Esophagus squamous epithelium (tissue), 5 donors: ENCODE measurements around the gene OR7A5. TPM values are rescaled to one million over a fixed set of nuclear protein-coding genes. Genes with fewer than 3 reads are reported as not detected.
"Not testable (repeated sequence)": the region's sequence is repeated elsewhere in the genome, so short reads cannot be mapped to it uniquely, and the experiment has no call there.

Source experiments
- DNase-seq: peaks from one replicate; lab custom pipeline; 2025; lab: John Stamatoyannopoulos, UW
- H3K27ac ChIP-seq, 4 donors: fragments of 200-600 bp; sonication (generic); one replicate each; pipeline ENCODE4 v1.5.1; 2016 to 2019; ENCODE audit warnings: mild to moderate bottlenecking in 1 of 4
- H3K27me3 ChIP-seq, 4 donors: fragments of 200-600 bp; sonication (generic); 1 replicate in 3 of 4; 2 replicates in 1 of 4; pipeline versions ENCODE4 v1.5.1 to v1.6.0; 2017 to 2021; ENCODE audit warnings: antibody characterized with exemption in 1 of 4
- H3K36me3 ChIP-seq, 3 donors: fragments of 200-600 bp; sonication (generic); one replicate each; pipeline ENCODE4 v1.5.1; 2016 to 2019
- H3K4me1 ChIP-seq, 3 donors: fragments of 200-600 bp; sonication (generic); one replicate each; pipeline ENCODE4 v1.5.1; 2017 to 2019
- H3K4me3 ChIP-seq, 4 donors: fragments of 200-600 bp; sonication (generic); 1 replicate in 3 of 4; 2 replicates in 1 of 4; pipeline ENCODE4 v1.5.1; 2016 to 2019; ENCODE audit warnings: mild to moderate bottlenecking in 2 of 4, moderate library complexity in 1 of 4
- H3K9me3 ChIP-seq, 3 donors: fragments of 200-600 bp; sonication (generic); one replicate each; pipeline ENCODE4 v1.5.1; 2016 to 2019
- CTCF ChIP-seq, 6 experiments: fragments of 450-650 bp in 4 of 6; fragments of 200-600 bp in 2 of 6; sonication (generic) in 2 of 6; IDR thresholded peaks; one replicate each; pipeline ENCODE4 v1.5.1; 2016 to 2019; ENCODE audit warnings: antibody characterized with exemption in 6 of 6, mild to moderate bottlenecking in 4 of 6, moderate library complexity in 4 of 6
- POLR2A ChIP-seq, 4 donors: fragments of 450-650 bp; IDR thresholded peaks; one replicate each; pipeline ENCODE4 v1.6.1; 2017; ENCODE audit warnings: antibody characterized with exemption in 4 of 4, mild to moderate bottlenecking in 4 of 4, moderate library complexity in 3 of 4
- WGBS, 2 donors: methylation state at CpG; one replicate each; pipeline ENCODE4 v1.1.5; 2018; 5-methylcytosine and 5-hydroxymethylcytosine counted together
- intact Hi-C: fragments of 100-400 bp; cut with DNase I; formaldehyde crosslinking; loops from one replicate; pipeline ENCODE4 v1.15.0; 2022
- total RNA-seq, 4 donors: library from RNA; depleted of rRNA; stranded (reverse); fragments of >200 nt; gene quantifications; one replicate each; pipeline ENCODE4 v1.1.0, GENCODE V29; 2016
- donor health status: DM: yes; HTN: yes; CAD: no.

OR7A5 gene
- total RNA-seq, 4 donors from 2014 or later = 0.38 TPM; not detected in 3

- no peak overlapping the region for H3K4me3 ChIP-seq
- no peaks in the 10 kb centered on the region for H3K9me3 ChIP-seq
- DNase-seq = no peak
- H3K27ac ChIP-seq = no peak overlapping the region
- peaks cover 0 to 11% (median 4%) of the 10 kb centered on the region in 3 donors for H3K4me1 ChIP-seq
- H3K27me3 ChIP-seq = peaks cover 0 to 27% (median 0%) of the 10 kb centered on the region in 4 donors
- 10 to 16% methylated on average over 11 to 13 of the region's 18 CpGs for WGBS, 2 donors
- no peaks in the 10 kb centered on the region for H3K36me3 ChIP-seq
- TF ChIP-seq POLR2A (IDR thresholded peaks at IDR 0.05) (no peak), CTCF (IDR thresholded peaks at IDR 0.05) (peak; percentile 39 to 78 (median 58))
- intact Hi-C loops = no loop called here
Measured at GRCh38 chr19:14786421-14786851, 48.5 kb downstream of the OR7A5 start.

DNA sequence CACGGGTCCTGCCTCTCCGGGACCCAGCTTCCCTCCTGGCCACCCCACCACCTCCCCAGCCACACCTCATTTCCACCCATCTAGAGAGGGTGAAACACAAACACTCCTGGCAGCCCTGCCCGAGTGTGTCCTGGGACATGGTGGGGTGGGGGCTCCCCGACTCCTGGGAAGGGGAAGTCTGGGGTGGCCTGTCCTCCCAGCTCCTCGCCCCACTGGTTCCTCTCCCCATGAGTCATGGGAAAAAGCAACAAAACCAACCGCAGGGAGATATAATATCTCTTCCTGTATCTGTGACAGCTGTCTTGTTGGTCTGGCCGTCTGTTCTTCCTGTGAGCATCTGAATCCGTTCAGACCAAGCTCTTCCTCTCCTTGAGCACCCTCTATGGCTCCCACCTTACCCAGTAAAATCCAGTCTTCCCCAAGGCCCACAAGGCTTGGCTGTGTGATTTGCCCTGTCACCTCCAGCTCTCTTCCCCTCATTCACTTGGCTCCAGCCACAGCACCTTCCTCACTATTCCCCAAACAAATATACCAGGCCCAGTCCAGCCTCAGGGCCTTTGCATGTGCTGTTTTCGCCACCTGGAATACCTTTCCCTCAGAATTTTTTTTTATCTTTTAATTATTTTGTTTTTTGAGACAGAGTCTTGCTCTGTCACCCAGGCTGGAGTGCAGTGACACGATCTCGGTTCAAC lies 49.7 kb downstream of the OR7A5 start:
- H3K9me3 ChIP-seq, intact Hi-C loops, H3K4me3 ChIP-seq, H3K36me3 ChIP-seq, DNase-seq: not testable (repeated sequence)
- Histone ChIP-seq H3K27me3 (peaks cover 0 to 32% (median 0%) of the 10 kb centered on the region in 4 donors), H3K27ac (peak overlapping the region in 2 of 4 donors; percentile 21 to 42), H3K4me1 (peaks cover 0 to 11% (median 4%) of the 10 kb centered on the region in 3 donors)
- WGBS, 2 donors = 45 to 48% methylated on average over 6 of the region's 11 CpGs

- H3K9me3 ChIP-seq, DNase-seq, intact Hi-C loops, H3K4me3 ChIP-seq, H3K36me3 ChIP-seq: not testable (repeated sequence)
- WGBS, 2 donors = 36 to 43% methylated on average over 8 to 10 of the region's 10 CpGs
- H3K27me3 ChIP-seq = peaks cover 0 to 37% (median 0%) of the 10 kb centered on the region in 4 donors
- peaks cover 0 to 11% (median 4%) of the 10 kb centered on the region in 3 donors for H3K4me1 ChIP-seq
- peak overlapping the region in 2 of 4 donors; percentile 21 to 42 for H3K27ac ChIP-seq
Measured at GRCh38 chr19:14784730-14785101, 50.3 kb downstream of the OR7A5 start.

DNA sequence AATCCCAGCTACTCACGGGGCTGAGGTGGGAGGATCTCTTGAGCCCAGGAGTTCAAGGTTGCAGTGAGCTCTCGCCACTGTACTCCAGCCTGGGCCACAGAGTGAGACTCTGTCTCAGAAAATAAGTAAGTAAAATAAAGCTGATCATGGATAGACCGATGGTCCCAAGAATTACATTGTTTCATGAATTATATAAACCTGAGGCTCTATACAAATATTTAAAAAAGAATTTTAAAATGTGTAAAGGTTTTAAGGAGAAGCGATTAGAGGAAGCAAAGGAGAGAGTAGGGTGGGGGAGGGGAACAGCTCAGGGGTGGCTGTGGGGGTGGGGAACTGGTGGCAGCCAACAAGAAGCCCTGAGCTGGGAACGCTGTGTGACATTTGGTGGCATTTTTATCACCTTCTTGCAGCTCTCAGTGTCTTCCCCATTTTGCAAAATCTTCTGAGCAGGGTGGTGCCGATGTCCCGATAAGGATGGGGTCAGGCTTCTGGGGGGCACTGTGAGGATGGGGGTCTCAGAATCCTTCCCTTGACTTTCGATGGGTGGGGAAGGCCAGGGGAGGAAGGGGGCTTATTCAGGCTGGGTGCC lies 51.5 kb downstream of the OR7A5 start:
- Histone ChIP-seq H3K4me1 (peaks cover 0 to 11% (median 4%) of the 10 kb centered on the region in 3 donors), H3K27me3 (peaks cover 0 to 49% (median 0%) of the 10 kb centered on the region in 4 donors), H3K27ac (peak overlapping the region in 2 of 4 donors; percentile 5 to 46)
- WGBS, 2 donors = 53 to 66% methylated on average over 7 of the region's 8 CpGs
- H3K9me3 ChIP-seq, H3K36me3 ChIP-seq, H3K4me3 ChIP-seq, intact Hi-C loops, DNase-seq: not testable (repeated sequence)

GRCh38 chr19:14782626-14783409 lies 52.2 kb downstream of the OR7A5 start:
- DNase-seq = no peak
- peaks cover 0 to 55% (median 0%) of the 10 kb centered on the region in 4 donors for H3K27me3 ChIP-seq
- WGBS, 2 donors = 83 to 90% methylated on average over 16 of the region's 16 CpGs

GRCh38 chr19:14781713-14782536 lies 53.1 kb downstream of the OR7A5 start:
- H3K36me3 ChIP-seq, H3K9me3 ChIP-seq, DNase-seq, intact Hi-C loops, H3K27ac ChIP-seq, H3K4me3 ChIP-seq: not testable (repeated sequence)
- Histone ChIP-seq H3K27me3 (peaks cover 0 to 60% (median 0%) of the 10 kb centered on the region in 4 donors), H3K4me1 (peaks cover 3 to 16% (median 7%) of the 10 kb centered on the region in 3 donors)
- WGBS, 2 donors = 85 to 87% methylated on average over 16 to 17 of the region's 17 CpGs

More at GRCh38 chr19:14782626-14783409, 52.2 kb downstream of the OR7A5 start:
- Histone ChIP-seq H3K9me3 (no peaks in the 10 kb centered on the region), H3K4me3 (no peak overlapping the region), H3K27ac (peak overlapping the region in 1 of 4 donors; percentile 46), H3K4me1 (peaks cover 0 to 11% (median 4%) of the 10 kb centered on the region in 3 donors), H3K36me3 (no peaks in the 10 kb centered on the region)
- intact Hi-C loops = no loop called here
- TF ChIP-seq CTCF (IDR thresholded peaks at IDR 0.05) = no peak
- no peak for TF ChIP-seq POLR2A (IDR thresholded peaks at IDR 0.05)

- intact Hi-C loops, DNase-seq, H3K27ac ChIP-seq, H3K9me3 ChIP-seq, H3K4me3 ChIP-seq, H3K36me3 ChIP-seq: not testable (repeated sequence)
- WGBS, 2 donors = 56 to 62% methylated on average over 8 to 9 of the region's 14 CpGs
- H3K4me1 ChIP-seq = peaks cover 3 to 18% (median 3%) of the 10 kb centered on the region in 3 donors
- peaks cover 0 to 61% (median 0%) of the 10 kb centered on the region in 4 donors for H3K27me3 ChIP-seq
Measured at GRCh38 chr19:14780622-14781225, 54.3 kb downstream of the OR7A5 start.
